IMR-90 (cell line): ENCODE results near the gene SNX11.
A peak's percentile ranks its signal among the peaks of the same experiment; 100 is the strongest.

Source experiments
- BHLHE40 ChIP-seq: fragments of 150-350 bp; IDR thresholded peaks from 2 replicates; pipeline ENCODE4 v1.6.1; 2016; ENCODE audit warnings: mild to moderate bottlenecking, low read depth, low read length
- MAFK ChIP-seq: IDR thresholded peaks from 2 replicates; pipeline ENCODE4 v1.6.1; 2012; ENCODE audit warnings: low read depth, low read length, improper control_type of control experiment
- MXI1 ChIP-seq: IDR thresholded peaks from 2 replicates; pipeline ENCODE4 v1.6.1; 2012; ENCODE audit warnings: low read depth, mild to moderate bottlenecking, low read length, moderate library complexity, borderline replicate concordance
- POLR2A ChIP-seq: IDR thresholded peaks from 2 replicates; pipeline ENCODE4 v1.6.1; 2012; ENCODE audit warnings: mild to moderate bottlenecking, low read depth, low read length
- RCOR1 ChIP-seq: IDR thresholded peaks from 2 replicates; pipeline ENCODE4 v1.6.1; 2012; ENCODE audit warnings: mild to moderate bottlenecking, low read length, improper control_type of control experiment; ENCODE audit not compliant: insufficient replicate concordance
- RFX5 ChIP-seq: IDR thresholded peaks from 2 replicates; pipeline ENCODE4 v1.8.0; 2012; ENCODE audit warnings: low read depth, mild to moderate bottlenecking, low read length, moderate library complexity
- SMC3 ChIP-seq: fragments of 150-350 bp; IDR thresholded peaks from 2 replicates; pipeline ENCODE4 v1.6.1; 2016; ENCODE audit warnings: low read depth, mild to moderate bottlenecking, antibody characterized with exemption, low read length, moderate library complexity
- TF ChIP-seq, protein P1 (sequence below): conservative IDR thresholded peaks from 2 replicates; pipeline ENCODE4 v1.5.1; 2012; ENCODE audit warnings: mild to moderate bottlenecking, low read depth, low read length, improper control_type of control experiment

DNA sequence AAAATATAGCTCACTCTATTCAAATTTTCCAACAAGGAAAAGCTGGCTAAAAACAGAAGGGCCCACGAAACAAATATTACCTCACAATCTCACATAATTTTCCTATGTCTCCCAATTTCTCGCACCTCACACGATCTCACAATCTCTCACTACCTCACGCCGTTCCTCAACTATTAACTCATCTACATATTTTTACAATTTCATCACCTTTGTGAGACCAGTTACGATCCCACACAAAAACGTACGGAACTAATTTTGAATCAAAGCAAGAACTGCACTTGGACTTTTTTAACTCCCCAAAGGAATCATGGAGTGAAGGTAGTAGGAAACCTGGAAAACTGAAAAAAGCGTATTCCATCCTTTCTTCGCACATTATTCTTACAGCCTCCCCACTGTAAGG is 7.4 kb upstream of the SNX11 start:
- TF ChIP-seq, protein P1, sequence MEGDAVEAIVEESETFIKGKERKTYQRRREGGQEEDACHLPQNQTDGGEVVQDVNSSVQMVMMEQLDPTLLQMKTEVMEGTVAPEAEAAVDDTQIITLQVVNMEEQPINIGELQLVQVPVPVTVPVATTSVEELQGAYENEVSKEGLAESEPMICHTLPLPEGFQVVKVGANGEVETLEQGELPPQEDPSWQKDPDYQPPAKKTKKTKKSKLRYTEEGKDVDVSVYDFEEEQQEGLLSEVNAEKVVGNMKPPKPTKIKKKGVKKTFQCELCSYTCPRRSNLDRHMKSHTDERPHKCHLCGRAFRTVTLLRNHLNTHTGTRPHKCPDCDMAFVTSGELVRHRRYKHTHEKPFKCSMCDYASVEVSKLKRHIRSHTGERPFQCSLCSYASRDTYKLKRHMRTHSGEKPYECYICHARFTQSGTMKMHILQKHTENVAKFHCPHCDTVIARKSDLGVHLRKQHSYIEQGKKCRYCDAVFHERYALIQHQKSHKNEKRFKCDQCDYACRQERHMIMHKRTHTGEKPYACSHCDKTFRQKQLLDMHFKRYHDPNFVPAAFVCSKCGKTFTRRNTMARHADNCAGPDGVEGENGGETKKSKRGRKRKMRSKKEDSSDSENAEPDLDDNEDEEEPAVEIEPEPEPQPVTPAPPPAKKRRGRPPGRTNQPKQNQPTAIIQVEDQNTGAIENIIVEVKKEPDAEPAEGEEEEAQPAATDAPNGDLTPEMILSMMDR, result no peak
- TF ChIP-seq MAFK, result no peak
- TF ChIP-seq RCOR1, result no peak
- TF ChIP-seq RFX5, result no peak
- peak; percentile 39; the same call in 1 of the 2 replicates for TF ChIP-seq POLR2A
- TF ChIP-seq BHLHE40, result no peak
- TF ChIP-seq MXI1, result no peak
- TF ChIP-seq SMC3, result no peak
